ENCODE results near the gene PAXX. TPM values are rescaled to one million over a fixed set of nuclear protein-coding genes. Genes with fewer than 3 reads are reported as not detected.

The PAXX gene
- total and polyA plus RNA-seq, 9 of the 15 experiments (the other 6 are each of a cell fraction or from before 2014, with no cell fraction given) = 1.2 to 175 (median 38.5) TPM

DNA sequence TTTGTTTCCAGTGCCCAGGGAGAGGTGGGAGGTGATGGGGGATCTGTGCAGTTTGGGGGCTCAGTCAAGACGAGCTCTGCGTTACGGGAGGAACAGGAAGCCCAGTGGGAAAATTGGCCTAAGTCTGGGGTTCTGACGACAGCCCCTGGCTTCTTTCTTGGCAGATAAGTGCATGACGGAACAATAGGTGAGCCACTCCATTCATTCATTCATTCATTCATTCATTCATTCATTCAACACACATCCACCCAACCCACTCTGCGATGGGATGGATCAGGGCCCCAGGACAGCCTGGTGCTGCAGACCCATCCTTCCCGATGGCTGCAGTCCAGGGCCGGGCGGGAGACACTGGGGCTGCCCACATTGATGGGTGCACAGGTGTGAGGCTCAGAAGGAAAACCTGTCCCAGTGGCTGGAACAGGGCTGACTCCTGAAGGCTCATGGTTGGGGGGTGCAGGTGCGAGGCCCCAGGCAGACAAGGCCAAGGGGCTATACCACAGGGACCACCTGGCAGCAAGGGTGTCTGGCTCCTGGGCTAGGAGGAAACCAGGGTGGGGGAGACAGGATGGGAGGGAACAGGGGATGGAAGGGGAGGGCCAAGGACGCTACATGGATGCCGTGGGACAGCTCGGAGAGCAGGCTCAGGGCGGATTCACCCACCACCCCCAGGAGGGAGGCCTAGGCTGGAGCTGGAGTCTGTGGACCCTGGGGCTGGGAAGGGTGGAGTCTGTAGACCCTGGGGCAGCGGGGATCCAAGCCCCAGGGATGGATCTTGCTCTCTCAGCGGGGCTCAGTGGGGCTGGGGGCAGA is 11.3 kb upstream of the PAXX start:
- Histone ChIP-seq H3K4me1 (replicated peaks in 1 of 2; ENCODE audit: control insufficient read depth in 2 of 2, insufficient read depth in 2 of 2, low read length in 2 of 2) (peaks cover 9 to 92% of the 10 kb centered on the region in 2 experiments; a peak in 4 of 5 replicates), H3K27me3 (ENCODE audit: control insufficient read depth in 2 of 2, insufficient read depth in 2 of 2, low read length in 2 of 2) (no peaks in the 10 kb centered on the region), H3K79me2 (ENCODE audit: control insufficient read depth, insufficient read depth, low read length) (no peaks in the 10 kb centered on the region), H2AFZ (ENCODE audit: low read depth, low read length) (no peak overlapping the region), H3K4me2 (ENCODE audit: insufficient read depth, low read length) (no peak overlapping the region), H3K27ac (ENCODE audit: extremely low read depth, low read depth, low read length) (no peak overlapping the region), H3K4me3 (no peak overlapping the region), H3K9me3 (replicated peaks; ENCODE audit: control insufficient read depth, insufficient read depth, low read depth, low read length) (no peaks in the 10 kb centered on the region), H3K9ac (ENCODE audit: insufficient read depth in 1 of 2, low read depth in 2 of 2, low read length in 2 of 2) (peak overlapping the region in 1 of 2 experiments; percentile 85; a peak in 2 of 4 replicates), H3K9me1 (ENCODE audit: control insufficient read depth, insufficient read depth, low read length) (no peaks in the 10 kb centered on the region), H4K20me1 (replicated peaks; ENCODE audit: control insufficient read depth, insufficient read depth, low read length) (no peaks in the 10 kb centered on the region), H3K36me3 (ENCODE audit: control insufficient read depth, insufficient read depth, low read length) (no peaks in the 10 kb centered on the region)
- ChIA-PET POLR2A (interaction anchor here (0.5 to 0.9 kb wide), 3 partner anchors 12 to 646 kb away, joined by 3 to 5 read pairs (median 3); no protein-coding TSS in a partner anchor), CTCF (ENCODE audit: low intra/inter-chr PET ratio) (no interaction called here)
- DNase-seq (ENCODE audit: extremely low read depth in 1 of 4, low spot score in 3 of 4) = no peak
- no peak for ATAC-seq
- in situ Hi-C loops (cut with MboI) (no loop called here), intact Hi-C loops (cut with micrococcal nuclease) (no loop called here)
- BruUV-seq (replicated peaks) = no TSS peak
- WGBS (ENCODE audit: insufficient coverage, low coverage, missing lambda C conversion rate) = 63% methylated on average over 14 of the region's 16 CpGs
- TF ChIP-seq ZNF24 (IDR thresholded peaks at IDR 0.05) (peak; percentile 98), EGR1 (conservative IDR thresholded peaks at IDR 0.05) (no peak), MAZ (CRISPR knock-in tag; conservative IDR thresholded peaks at IDR 0.05 in 1 of 2, IDR thresholded peaks at IDR 0.05 in 1 of 2) (no peak)
- no peak for FAIRE-seq

DNA sequence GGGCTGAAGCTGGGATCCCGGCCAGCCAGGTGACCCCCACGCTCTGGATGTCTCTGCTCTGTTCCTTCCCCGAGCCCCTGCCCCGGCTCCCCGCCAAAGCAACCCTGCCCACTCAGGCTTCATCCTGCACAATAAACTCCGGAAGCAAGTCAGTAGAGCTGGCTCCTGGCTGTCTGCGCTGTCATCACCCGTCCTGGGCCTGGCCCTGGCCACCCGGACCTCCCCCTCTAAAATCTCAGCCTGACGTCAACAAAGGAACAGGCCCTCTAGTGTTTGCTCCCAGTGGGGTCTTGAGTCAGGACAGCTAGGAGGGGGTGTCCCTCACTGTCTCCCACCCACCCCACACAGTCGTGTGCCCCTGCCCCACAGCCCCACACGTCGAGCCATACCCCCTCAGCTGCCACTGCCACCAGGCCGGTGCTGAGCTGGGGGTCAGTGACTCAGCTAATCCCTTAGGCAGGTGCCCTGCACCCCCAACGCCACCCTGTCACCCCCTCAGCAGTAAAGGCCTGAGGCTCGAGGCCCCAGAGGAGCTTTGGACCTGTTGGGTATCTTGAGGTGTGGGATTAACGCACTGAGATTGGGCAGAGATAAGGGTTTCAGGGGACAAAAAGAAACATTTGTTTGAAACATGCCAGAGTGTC is 10.5 kb upstream of the PAXX start:
- no peaks in the 10 kb centered on the region for H3K79me2 ChIP-seq (ENCODE audit: control insufficient read depth, insufficient read depth, low read length)
- no TSS peak for BruUV-seq (replicated peaks)
- H3K4me3 ChIP-seq = no peak overlapping the region
- FAIRE-seq (no peak), ATAC-seq (no peak), DNase-seq (ENCODE audit: extremely low read depth in 1 of 4, low spot score in 3 of 4) (no peak)
- peaks cover 9 to 86% of the 10 kb centered on the region in 2 experiments; a peak in 4 of 5 replicates for H3K4me1 ChIP-seq (replicated peaks in 1 of 2; ENCODE audit: control insufficient read depth in 2 of 2, insufficient read depth in 2 of 2, low read length in 2 of 2)
- H3K27ac ChIP-seq (ENCODE audit: extremely low read depth, low read depth, low read length) = no peak overlapping the region
- TF ChIP-seq RBM34 (IDR thresholded peaks at IDR 0.05; ENCODE audit: borderline replicate concordance, insufficient read depth, low read length) (no peak), ZNF561 (CRISPR knock-in tag; conservative IDR thresholded peaks at IDR 0.05) (no peak), GATA2 (CRISPR knock-in tag; IDR thresholded peaks at IDR 0.05) (peak; percentile 36; the same call in 1 of the 2 replicates), MEIS2 (IDR thresholded peaks at IDR 0.05; ENCODE audit: partially characterized antibody) (peak; percentile 11), ZC3H8 (IDR thresholded peaks at IDR 0.05) (no peak), DIDO1 (tag; IDR thresholded peaks at IDR 0.05; ENCODE audit: low read depth) (no peak), ELF2 (CRISPR knock-in tag; IDR thresholded peaks at IDR 0.05) (no peak)
- TF ChIP-seq, protein P1, sequence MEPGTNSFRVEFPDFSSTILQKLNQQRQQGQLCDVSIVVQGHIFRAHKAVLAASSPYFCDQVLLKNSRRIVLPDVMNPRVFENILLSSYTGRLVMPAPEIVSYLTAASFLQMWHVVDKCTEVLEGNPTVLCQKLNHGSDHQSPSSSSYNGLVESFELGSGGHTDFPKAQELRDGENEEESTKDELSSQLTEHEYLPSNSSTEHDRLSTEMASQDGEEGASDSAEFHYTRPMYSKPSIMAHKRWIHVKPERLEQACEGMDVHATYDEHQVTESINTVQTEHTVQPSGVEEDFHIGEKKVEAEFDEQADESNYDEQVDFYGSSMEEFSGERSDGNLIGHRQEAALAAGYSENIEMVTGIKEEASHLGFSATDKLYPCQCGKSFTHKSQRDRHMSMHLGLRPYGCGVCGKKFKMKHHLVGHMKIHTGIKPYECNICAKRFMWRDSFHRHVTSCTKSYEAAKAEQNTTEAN (CRISPR knock-in tag; IDR thresholded peaks at IDR 0.05) = no peak
- in situ Hi-C loops (cut with MboI) (no loop called here), intact Hi-C loops (cut with micrococcal nuclease) (no loop called here)
- H4K20me1 ChIP-seq (replicated peaks; ENCODE audit: control insufficient read depth, insufficient read depth, low read length) = no peaks in the 10 kb centered on the region
- no peaks in the 10 kb centered on the region for H3K36me3 ChIP-seq (ENCODE audit: control insufficient read depth, insufficient read depth, low read length)
- WGBS (ENCODE audit: insufficient coverage, low coverage, missing lambda C conversion rate) = 20% methylated on average over 13 of the region's 17 CpGs
- H3K9me3 ChIP-seq (replicated peaks; ENCODE audit: control insufficient read depth, insufficient read depth, low read depth, low read length) = no peaks in the 10 kb centered on the region
- peak overlapping the region in 1 of 2 experiments; percentile 7; a peak in 2 of 4 replicates for H3K9ac ChIP-seq (ENCODE audit: insufficient read depth in 1 of 2, low read depth in 2 of 2, low read length in 2 of 2)
- H2AFZ ChIP-seq (ENCODE audit: low read depth, low read length) = no peak overlapping the region
- H3K4me2 ChIP-seq (ENCODE audit: insufficient read depth, low read length) = no peak overlapping the region
- ChIA-PET CTCF (ENCODE audit: low intra/inter-chr PET ratio) (no interaction called here), POLR2A (interaction anchor here (0.5 to 0.9 kb wide), 2 partner anchors 11 to 37 kb away, joined by 3 to 5 read pairs; no protein-coding TSS in a partner anchor)
- H3K9me1 ChIP-seq (ENCODE audit: control insufficient read depth, insufficient read depth, low read length) = no peaks in the 10 kb centered on the region
- no peaks in the 10 kb centered on the region for H3K27me3 ChIP-seq (ENCODE audit: control insufficient read depth in 2 of 2, insufficient read depth in 2 of 2, low read length in 2 of 2)

Data from K562 (cell line).